NB4 (cell line): Measurements from ENCODE around the gene GPLD1.

Experiments used
- DNase-seq: peaks from one replicate; pipeline ENCODE4 v3.0.0; 2010; ENCODE audit warnings: low read depth
- H3K4me3 ChIP-seq: one replicate; pipeline ENCODE4 v1.5.1; 2011; ENCODE audit warnings: mild to moderate bottlenecking, low read depth, low read length, moderate library complexity
- MYC ChIP-seq: IDR thresholded peaks from 2 replicates; pipeline ENCODE4 v1.6.1; 2011; ENCODE audit warnings: low read depth, low read length
- POLR2A ChIP-seq: IDR thresholded peaks from 2 replicates; pipeline ENCODE4 v1.6.1; 2011; ENCODE audit warnings: mild to moderate bottlenecking; ENCODE audit not compliant: insufficient read length; ENCODE audit errors: extremely low read depth
- TF ChIP-seq, protein P1 (sequence below): IDR thresholded peaks from one replicate; pipeline ENCODE4 v1.5.1; 2012; ENCODE audit warnings: low read depth, low read length
- TF ChIP-seq, protein P2 (sequence below): IDR thresholded peaks from 2 replicates; pipeline ENCODE4 v1.6.1; 2011; ENCODE audit warnings: low read depth, low read length

The GPLD1 gene

DNA sequence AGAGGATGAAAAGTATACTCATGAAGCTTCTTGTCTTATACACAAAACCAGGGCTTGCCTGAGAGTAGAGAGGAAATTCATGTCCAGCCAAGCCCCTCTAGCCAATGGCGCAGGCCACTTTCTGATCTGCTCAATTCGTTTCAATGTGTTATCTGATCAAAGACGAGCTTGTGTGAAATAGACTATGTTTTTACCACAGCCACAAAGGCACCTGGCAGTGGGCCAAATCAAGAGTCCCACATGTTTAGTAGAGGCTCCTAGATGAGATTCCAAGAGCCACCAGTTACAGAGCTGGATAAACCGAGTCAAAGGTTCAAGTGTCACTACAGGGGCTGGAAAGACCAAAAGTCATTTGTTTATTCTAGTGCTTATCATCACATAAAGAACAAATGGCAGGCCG is 34.9 kb downstream of the GPLD1 start:
- H3K4me3 ChIP-seq = no peak overlapping the region
- TF ChIP-seq, protein P1, sequence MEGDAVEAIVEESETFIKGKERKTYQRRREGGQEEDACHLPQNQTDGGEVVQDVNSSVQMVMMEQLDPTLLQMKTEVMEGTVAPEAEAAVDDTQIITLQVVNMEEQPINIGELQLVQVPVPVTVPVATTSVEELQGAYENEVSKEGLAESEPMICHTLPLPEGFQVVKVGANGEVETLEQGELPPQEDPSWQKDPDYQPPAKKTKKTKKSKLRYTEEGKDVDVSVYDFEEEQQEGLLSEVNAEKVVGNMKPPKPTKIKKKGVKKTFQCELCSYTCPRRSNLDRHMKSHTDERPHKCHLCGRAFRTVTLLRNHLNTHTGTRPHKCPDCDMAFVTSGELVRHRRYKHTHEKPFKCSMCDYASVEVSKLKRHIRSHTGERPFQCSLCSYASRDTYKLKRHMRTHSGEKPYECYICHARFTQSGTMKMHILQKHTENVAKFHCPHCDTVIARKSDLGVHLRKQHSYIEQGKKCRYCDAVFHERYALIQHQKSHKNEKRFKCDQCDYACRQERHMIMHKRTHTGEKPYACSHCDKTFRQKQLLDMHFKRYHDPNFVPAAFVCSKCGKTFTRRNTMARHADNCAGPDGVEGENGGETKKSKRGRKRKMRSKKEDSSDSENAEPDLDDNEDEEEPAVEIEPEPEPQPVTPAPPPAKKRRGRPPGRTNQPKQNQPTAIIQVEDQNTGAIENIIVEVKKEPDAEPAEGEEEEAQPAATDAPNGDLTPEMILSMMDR = no peak
- TF ChIP-seq POLR2A (no peak), MYC (no peak)
- TF ChIP-seq, protein P2, sequence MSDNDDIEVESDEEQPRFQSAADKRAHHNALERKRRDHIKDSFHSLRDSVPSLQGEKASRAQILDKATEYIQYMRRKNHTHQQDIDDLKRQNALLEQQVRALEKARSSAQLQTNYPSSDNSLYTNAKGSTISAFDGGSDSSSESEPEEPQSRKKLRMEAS = no peak
- no peak for DNase-seq

DNA sequence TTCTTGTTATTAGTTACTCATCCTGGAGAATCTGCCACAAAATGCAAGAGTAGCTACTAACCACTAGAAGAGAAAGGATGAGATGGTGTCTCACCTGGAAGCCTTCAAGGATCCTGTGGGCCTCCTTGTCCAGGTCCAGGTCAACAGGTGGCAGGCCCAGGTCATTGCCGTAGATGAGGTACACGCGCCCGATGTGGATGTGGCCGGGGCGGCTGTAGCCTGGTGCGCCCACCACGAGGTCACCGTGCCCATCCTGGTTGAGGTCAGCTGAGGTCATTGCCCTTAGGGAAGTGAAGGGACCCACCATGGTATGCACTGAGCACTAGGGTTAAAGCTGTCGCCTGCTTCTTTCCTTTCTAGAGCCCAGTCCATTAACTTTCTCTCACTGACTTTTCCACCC is 35.5 kb downstream of the GPLD1 start:
- no peak overlapping the region for H3K4me3 ChIP-seq
- TF ChIP-seq, protein P1 = no peak
- TF ChIP-seq MYC = no peak
- TF ChIP-seq, protein P2 = no peak
- TF ChIP-seq POLR2A = no peak
- no peak for DNase-seq

DNA sequence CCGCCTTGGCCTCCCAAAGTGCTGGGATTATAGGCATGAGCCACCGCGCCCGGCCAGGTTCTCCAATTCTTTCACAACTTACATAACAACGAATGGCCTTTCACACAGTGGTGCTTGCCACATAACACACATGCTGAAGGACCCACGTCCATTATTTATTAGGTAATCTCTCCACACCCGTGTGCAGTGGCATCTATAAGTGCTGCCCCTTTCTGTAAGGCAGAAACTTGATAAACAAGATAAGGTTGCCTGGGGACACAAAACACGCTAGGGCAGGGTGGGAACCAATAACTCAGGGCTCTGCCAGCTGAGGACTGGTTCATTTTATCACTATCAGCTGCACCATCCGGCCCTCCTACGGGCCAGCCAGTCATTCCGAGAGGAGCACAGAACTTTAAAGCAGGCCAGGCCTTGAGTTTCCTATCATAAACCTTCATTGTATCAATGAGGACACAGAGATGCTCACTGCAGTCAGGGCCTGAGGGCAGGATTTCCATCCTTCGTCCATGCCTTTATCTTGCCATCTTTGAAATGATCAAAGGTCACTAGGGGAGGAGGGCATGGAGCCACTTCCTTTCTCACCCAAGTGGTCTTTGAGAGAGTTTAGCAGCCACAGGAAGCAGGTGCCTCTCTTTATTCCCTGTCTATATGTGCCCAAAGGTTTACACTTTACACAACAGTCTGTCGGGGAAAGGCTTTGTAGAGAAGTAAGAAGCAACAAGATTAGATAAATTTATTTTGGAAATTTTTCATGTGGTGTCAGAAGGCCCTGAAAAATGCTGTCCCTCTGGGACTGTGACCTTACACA is 37.6 kb downstream of the GPLD1 start:
- TF ChIP-seq, protein P1 = no peak
- TF ChIP-seq MYC = no peak
- H3K4me3 ChIP-seq = no peak overlapping the region
- no peak for DNase-seq

DNA sequence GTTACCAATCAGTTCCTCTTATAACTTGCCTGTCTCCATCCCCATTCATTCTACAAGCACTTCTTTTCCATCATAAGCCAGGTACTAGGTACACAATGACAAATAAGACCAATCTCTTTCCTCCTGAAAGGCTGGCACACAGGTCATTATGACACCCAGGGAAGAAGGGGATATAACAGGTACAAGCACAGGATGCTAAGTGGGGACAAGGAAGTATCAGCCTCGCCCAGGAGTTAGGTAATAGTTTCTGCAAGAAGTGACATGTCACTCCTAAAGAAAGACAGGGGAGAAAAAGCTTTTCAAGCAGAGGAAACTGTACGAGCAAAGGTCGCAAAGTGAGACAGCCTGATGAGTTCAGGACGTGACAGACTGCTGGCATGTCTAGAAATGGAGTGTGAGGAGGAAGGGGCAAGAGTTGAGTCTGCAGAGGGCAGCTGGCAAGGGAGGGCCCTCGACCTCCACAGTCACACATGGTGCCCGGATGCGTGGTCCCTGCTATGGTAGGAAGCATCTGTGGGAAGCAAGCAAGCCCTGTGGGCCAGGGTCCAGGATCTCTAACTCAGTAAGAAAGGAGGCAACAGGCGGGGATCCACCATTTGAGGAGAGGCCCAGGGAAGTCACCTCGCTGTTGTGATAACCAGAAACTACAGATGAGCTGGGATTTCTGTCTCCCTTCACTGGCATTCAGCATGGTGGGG is 40.4 kb downstream of the GPLD1 start:
- TF ChIP-seq MYC (no peak), POLR2A (no peak)
- TF ChIP-seq, protein P1 = no peak
- TF ChIP-seq, protein P2 = no peak
- H3K4me3 ChIP-seq = no peak overlapping the region
- no peak for DNase-seq

DNA sequence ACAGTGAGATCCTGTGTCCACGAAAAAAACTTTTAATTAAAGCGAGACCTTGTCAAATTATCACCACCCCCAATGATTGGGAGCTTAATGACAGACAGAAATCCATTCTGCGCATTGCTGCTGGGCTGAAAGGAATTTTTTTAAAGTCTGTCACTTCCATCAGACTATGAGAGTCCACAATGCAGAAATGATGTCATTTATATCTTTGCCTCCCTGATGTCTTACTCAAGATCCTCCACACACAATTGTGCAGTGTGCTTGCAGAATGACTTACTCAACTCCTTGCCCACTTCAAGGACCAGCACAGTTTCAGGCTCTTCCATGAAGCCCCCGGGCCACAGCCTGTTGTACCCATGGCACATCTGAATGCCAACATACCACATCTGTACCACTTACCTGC is 41.0 kb downstream of the GPLD1 start:
- H3K4me3 ChIP-seq = no peak overlapping the region
- TF ChIP-seq, protein P1 = no peak
- TF ChIP-seq MYC (no peak), POLR2A (no peak)
- TF ChIP-seq, protein P2 = no peak
- DNase-seq = no peak

DNA sequence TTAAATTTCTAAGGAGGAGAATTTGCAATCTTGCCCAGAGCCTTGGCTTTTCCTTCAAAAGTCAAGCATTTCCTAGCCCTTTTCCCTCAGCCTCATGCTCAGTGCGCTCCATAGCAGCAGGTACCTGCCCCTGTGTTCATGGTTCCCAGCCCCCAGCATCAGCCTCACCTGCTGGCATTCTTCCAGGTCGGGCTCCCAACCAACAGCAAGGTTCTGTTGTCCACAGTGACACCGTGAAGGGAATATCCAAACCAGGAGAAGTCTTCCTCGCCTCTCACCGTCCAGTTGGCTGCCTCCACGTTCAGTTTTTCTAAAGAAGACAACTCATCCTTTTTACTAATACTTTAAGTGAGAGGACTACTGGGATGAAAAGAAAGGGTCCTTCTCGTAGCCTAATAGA is 42.7 kb downstream of the GPLD1 start:
- DNase-seq = no peak
- no peak overlapping the region for H3K4me3 ChIP-seq
- TF ChIP-seq POLR2A (no peak), MYC (no peak)
